Jurkat, Clone E6-1 (cell line): Measurements from ENCODE around the gene SPINK7. TPM values are rescaled to one million over a fixed set of nuclear protein-coding genes. Genes with fewer than 3 reads are reported as not detected.
"Not testable (repeated sequence)": the region's sequence is repeated elsewhere in the genome, so short reads cannot be mapped to it uniquely, and the experiment has no call there.

Experiments
- DNase-seq: peaks from one replicate; pipeline ENCODE4 v3.0.0-alpha.2; 2011; ENCODE audit warnings: low read depth, low spot score
- H3K4me3 ChIP-seq: 2 replicates; pipeline ENCODE4 v1.5.1; 2011; ENCODE audit warnings: mild to moderate bottlenecking, low read length, control low read depth, moderate library complexity
- polyA plus RNA-seq: library from polyadenylated mRNA; unstranded; fragments of >200 nt; gene quantifications from one replicate; pipeline ENCODE4 v1.2.1, GENCODE V29; 2012; ENCODE audit warnings: missing spikeins; ENCODE audit not compliant: insufficient read length, insufficient read depth

The SPINK7 gene
- not detected for polyA plus RNA-seq

GRCh38 chr5:148312153-148312552 lies at the start of gene SPINK7:
Gene SPINK7, plus strand, starts transcription at chr5:148312423. Its CDS starts 61 bp downstream, at chr5:148312484.
- no peak within 1 kb of the TSS for H3K4me3 ChIP-seq
- no peak for DNase-seq

- no peak overlapping the region for H3K4me3 ChIP-seq
- no peak for DNase-seq
Observed at GRCh38 chr5:148267962-148268361, 44.3 kb upstream of the SPINK7 start.

GRCh38 chr5:148268566-148268965 lies 43.7 kb upstream of the SPINK7 start, which contains the start of gene SPINK13:
Gene SPINK13, plus strand, starts transcription at chr5:148268794. Its CDS starts 1,279 bp downstream, at chr5:148270073.
- DNase-seq, result no peak
- no peak within 1 kb of the TSS for H3K4me3 ChIP-seq

GRCh38 chr5:148275129-148275528 lies 37.1 kb upstream of the SPINK7 start:
- DNase-seq, H3K4me3 ChIP-seq: not testable (repeated sequence)

GRCh38 chr5:148280893-148281292 lies 31.3 kb upstream of the SPINK7 start:
- not testable (repeated sequence) for DNase-seq, H3K4me3 ChIP-seq

GRCh38 chr5:148281336-148281735 lies 30.9 kb upstream of the SPINK7 start:
- DNase-seq, H3K4me3 ChIP-seq: not testable (repeated sequence)

GRCh38 chr5:148290271-148291195 lies 21.7 kb upstream of the SPINK7 start:
- DNase-seq, result peak; percentile 6

GRCh38 chr5:148297731-148298130 lies 14.5 kb upstream of the SPINK7 start:
- DNase-seq, result no peak
- H3K4me3 ChIP-seq, result no peak overlapping the region

More at GRCh38 chr5:148290271-148291195, 21.7 kb upstream of the SPINK7 start:
- no peak overlapping the region for H3K4me3 ChIP-seq

GRCh38 chr5:148306446-148306845 lies 5.8 kb upstream of the SPINK7 start:
- no peak for DNase-seq
- H3K4me3 ChIP-seq, result no peak overlapping the region

GRCh38 chr5:148309019-148309418 lies 3.2 kb upstream of the SPINK7 start:
- DNase-seq, result no peak
- no peak overlapping the region for H3K4me3 ChIP-seq

- H3K4me3 ChIP-seq, result no peak overlapping the region
- no peak for DNase-seq
Observed at GRCh38 chr5:148309746-148310145, 2.5 kb upstream of the SPINK7 start.

GRCh38 chr5:148311484-148311883 lies 739 bp upstream of the SPINK7 start:
- no peak for DNase-seq
- H3K4me3 ChIP-seq, result no peak overlapping the region

GRCh38 chr5:148314187-148314586 lies 2.0 kb downstream of the SPINK7 start:
- no peak overlapping the region for H3K4me3 ChIP-seq
- no peak for DNase-seq

GRCh38 chr5:148314731-148315130 lies 2.5 kb downstream of the SPINK7 start:
- H3K4me3 ChIP-seq, result no peak overlapping the region
- no peak for DNase-seq

- DNase-seq, result not testable (repeated sequence)
- peak overlapping the region; percentile 33 for H3K4me3 ChIP-seq
Observed at GRCh38 chr5:148320011-148320963, 8.1 kb downstream of the SPINK7 start.

- H3K4me3 ChIP-seq, result no peak overlapping the region
- no peak for DNase-seq
Observed at GRCh38 chr5:148333262-148333849, 21.1 kb downstream of the SPINK7 start.

GRCh38 chr5:148335259-148335658 lies 23.0 kb downstream of the SPINK7 start, which contains the start of gene SPINK9:
Gene SPINK9, plus strand, starts transcription at chr5:148335559. Its CDS starts 55 bp downstream, at chr5:148335614.
- H3K4me3 ChIP-seq, result no peak within 1 kb of the TSS
- no peak for DNase-seq

GRCh38 chr5:148336704-148337435 lies 24.6 kb downstream of the SPINK7 start:
- no peak overlapping the region for H3K4me3 ChIP-seq
- DNase-seq, result no peak
